ENCODE measurements around the gene SCARB2. TPM values are rescaled to one million over a fixed set of nuclear protein-coding genes. Genes with fewer than 3 reads are reported as not detected.
A peak's percentile ranks its signal among the peaks of the same experiment; 100 is the strongest.

Gene SCARB2
- total RNA-seq (10 to 100 TPM; 34.4 to 36.0 TPM), total RNA-seq (5.3 to 74.4 (median 43.0) reads per million in 172 experiments)
- 19.5 TPM for polyA plus RNA-seq (2013, experiment 1 of 2)
- 23.4 TPM for polyA plus RNA-seq (2013, experiment 2 of 2)

GRCh38 chr4:76213415-76214176, at the start of gene SCARB2:
Gene SCARB2, minus strand, starts transcription at chr4:76213824. Its CDS starts 281 bp downstream, at chr4:76213543.
- Mint-ChIP-seq H3K36me3 (ENCODE audit: low read depth) (peaks cover 8% of the 10 kb centered on the region), H3K4me1 (ENCODE audit: low read depth) (peaks cover 56% of the 10 kb centered on the region), H3K27ac (peak within 1 kb of the TSS; percentile 95), H3K9me3 (no peaks in the 10 kb centered on the region), H3K27me3 (no peaks in the 10 kb centered on the region), H3K4me3 (peak within 1 kb of the TSS; percentile 92)
- H3K4me1 ChIP-seq (ENCODE audit: insufficient read depth, low read length): peaks cover 44% of the 10 kb centered on the region
- H3K9me3 ChIP-seq (ENCODE audit: control insufficient read depth in 1 of 2, insufficient read depth in 1 of 2, low read length in 2 of 2): no peaks in the 10 kb centered on the region
- ATAC-seq (ENCODE audit: poor library complexity) (peak; percentile 61), DNase-seq (peak; percentile 40 to 92 (median 66))
- H3K4me3 ChIP-seq (ENCODE audit: low read length): peak within 1 kb of the TSS; percentile 83
- ChIA-PET POLR2A (interaction anchor here (0.9 to 2.6 kb wide), 11 partner anchors 9 to 1607 kb away, joined by 3 to 18 read pairs (median 4); partner anchors contain the start of genes NUP54 and SDAD1), CTCF (interaction anchor here (0.7 kb wide), 2 partner anchors 13 to 34 kb away, joined by 3 read pairs; no protein-coding TSS in a partner anchor)
- TF ChIP-seq CTCF (IDR thresholded peaks at IDR 0.05): no peak
- H3K27ac ChIP-seq (ENCODE audit: low read depth in 1 of 2, low read length in 2 of 2): peak within 1 kb of the TSS; percentile 76 to 82
- no peaks in the 10 kb centered on the region for H3K36me3 ChIP-seq (ENCODE audit: insufficient read depth, low read length)
- intact Hi-C loops (cut with DNase I, micrococcal nuclease): loop anchor here (2.0 to 10.0 kb wide), 7 partner anchors 15 to 944 kb away; partner anchors contain the start of genes CCNG2 (in 1 of the 2), CCNI (in 1 of the 2), CDKL2 (in 1 of the 2) and NUP54 (in 1 of the 2)
- H3K27me3 ChIP-seq (ENCODE audit: control insufficient read depth in 1 of 2, insufficient read depth in 2 of 2, low read length in 2 of 2): no peaks in the 10 kb centered on the region

GRCh38 chr4:76260571-76260970, 46.9 kb upstream of the SCARB2 start:
- ChIA-PET CTCF (no interaction called here), POLR2A (no interaction called here)
- H3K27ac ChIP-seq (ENCODE audit: low read depth in 1 of 2, low read length in 2 of 2): no peak overlapping the region
- no peak overlapping the region for H3K4me3 ChIP-seq (ENCODE audit: low read length)
- peaks cover 16% of the 10 kb centered on the region for H3K27me3 Mint-ChIP-seq
- ATAC-seq (ENCODE audit: poor library complexity) (no peak), DNase-seq (no peak)
- H3K36me3 Mint-ChIP-seq (ENCODE audit: low read depth): no peaks in the 10 kb centered on the region
- no peaks in the 10 kb centered on the region for H3K4me1 ChIP-seq (ENCODE audit: insufficient read depth, low read length)
- peaks cover 2 to 7% of the 10 kb centered on the region in 2 experiments for H3K27me3 ChIP-seq (ENCODE audit: control insufficient read depth in 1 of 2, insufficient read depth in 2 of 2, low read length in 2 of 2)
- no peaks in the 10 kb centered on the region for H3K4me1 Mint-ChIP-seq (ENCODE audit: low read depth)
- intact Hi-C loops (cut with DNase I, micrococcal nuclease): no loop called here
- H3K36me3 ChIP-seq (ENCODE audit: insufficient read depth, low read length): no peaks in the 10 kb centered on the region
- H3K9me3 ChIP-seq (ENCODE audit: control insufficient read depth in 1 of 2, insufficient read depth in 1 of 2, low read length in 2 of 2): no peaks in the 10 kb centered on the region
- no peak overlapping the region for H3K4me3 Mint-ChIP-seq
- no peak overlapping the region for H3K27ac Mint-ChIP-seq
- H3K9me3 Mint-ChIP-seq: no peaks in the 10 kb centered on the region
- TF ChIP-seq CTCF (IDR thresholded peaks at IDR 0.05): no peak

GRCh38 chr4:76257824-76258223, 44.2 kb upstream of the SCARB2 start:
- no peak for TF ChIP-seq CTCF (IDR thresholded peaks at IDR 0.05)
- no peak for DNase-seq
- POLR2A ChIA-PET: no interaction called here
- CTCF ChIA-PET: no interaction called here
- intact Hi-C loops (cut with DNase I, micrococcal nuclease): loop anchor here in 1 of 2 experiments (10.0 kb wide), 1 partner anchor 73 kb away; no protein-coding TSS in a partner anchor
- peaks cover 7 to 21% of the 10 kb centered on the region in 2 experiments for H3K27me3 ChIP-seq (ENCODE audit: control insufficient read depth in 1 of 2, insufficient read depth in 2 of 2, low read length in 2 of 2)
- Mint-ChIP-seq H3K36me3 (ENCODE audit: low read depth) (no peaks in the 10 kb centered on the region), H3K27me3 (peaks cover 40% of the 10 kb centered on the region), H3K27ac (no peak overlapping the region), H3K4me1 (ENCODE audit: low read depth) (no peaks in the 10 kb centered on the region), H3K4me3 (no peak overlapping the region), H3K9me3 (no peaks in the 10 kb centered on the region)
- H3K27ac ChIP-seq (ENCODE audit: low read depth in 1 of 2, low read length in 2 of 2): no peak overlapping the region
- ATAC-seq (ENCODE audit: poor library complexity): no peak
- no peaks in the 10 kb centered on the region for H3K36me3 ChIP-seq (ENCODE audit: insufficient read depth, low read length)
- H3K4me1 ChIP-seq (ENCODE audit: insufficient read depth, low read length): no peaks in the 10 kb centered on the region
- no peaks in the 10 kb centered on the region for H3K9me3 ChIP-seq (ENCODE audit: control insufficient read depth in 1 of 2, insufficient read depth in 1 of 2, low read length in 2 of 2)
- no peak overlapping the region for H3K4me3 ChIP-seq (ENCODE audit: low read length)

All from CD4-positive, alpha-beta T cell (primary cell).